A549 treated with Mapracorat at 1 μM for 4 hours (cell line): ENCODE results near the gene OR4K14. TPM values are rescaled to one million over a fixed set of nuclear protein-coding genes. Genes with fewer than 3 reads are reported as not detected.

ENCODE experiments used
- total RNA-seq: library from RNA; stranded (reverse); fragments of 200-300 nt; extraction: Qiagen RNA extraction; gene quantifications from 5 replicates; pipeline ENCODE4 v1.2.3, GENCODE V29; 2022

OR4K14 gene
- total RNA-seq: not detected in 5 replicates

GRCh38 chr14:20019257-20019865, at the start of gene OR4K14:
Gene OR4K14, minus strand, starts transcription at chr14:20019307. Its CDS starts 4,114 bp downstream, at chr14:20015193.

DNA sequence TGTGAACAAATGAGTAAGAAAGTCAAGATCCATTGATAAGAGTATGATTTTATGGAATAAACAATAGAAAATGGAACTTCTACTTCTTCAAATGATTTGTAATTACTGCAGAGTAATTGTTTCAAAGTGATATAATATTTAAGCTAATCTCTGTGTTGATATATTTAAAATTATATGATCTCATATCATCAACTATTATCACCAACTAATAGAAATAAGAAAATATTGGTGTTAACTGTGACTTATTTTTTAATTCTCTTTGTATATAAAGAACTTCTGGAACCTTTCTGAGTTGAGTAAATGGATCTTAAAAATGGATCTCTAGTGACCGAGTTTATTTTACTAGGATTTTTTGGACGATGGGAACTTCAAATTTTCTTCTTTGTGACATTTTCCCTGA, 40.6 kb upstream of the OR4K14 start, which contains the start of gene OR4L1:
Gene OR4L1 (plus strand): TSS at position 301 of the 400 bp plus-strand sequence. CDS start 0 bp downstream, at position 301.

GRCh38 chr14:20035938-20036337, 16.8 kb upstream of the OR4K14 start, which contains the start of gene OR4K13:
Gene OR4K13, minus strand, starts transcription at chr14:20036038. Its CDS starts 1,280 bp downstream, at chr14:20034758.

DNA sequence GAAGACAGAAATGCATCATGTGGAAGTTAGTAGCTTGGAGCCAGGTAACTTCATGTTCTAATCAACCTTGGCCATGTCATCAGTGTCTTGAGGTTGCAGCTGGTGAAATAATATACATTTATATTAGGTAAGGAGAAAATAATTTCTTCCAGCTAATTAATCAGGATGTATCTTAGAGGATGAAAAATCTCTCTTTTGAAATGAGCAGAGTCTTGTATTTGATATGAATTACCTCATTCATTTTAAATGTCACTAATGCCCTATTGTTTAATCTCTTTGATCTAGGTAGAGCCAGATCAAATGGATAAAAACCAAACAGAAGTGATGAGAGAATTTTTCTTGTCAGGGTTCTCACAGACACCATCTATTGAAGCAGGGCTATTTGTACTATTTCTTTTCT, 17.2 kb downstream of the OR4K14 start, which contains the start of gene OR4Q2:
Gene OR4Q2 (plus strand): TSS at position 301 of the 400 bp plus-strand sequence.

GRCh38 chr14:19975291-19975690, 43.8 kb downstream of the OR4K14 start, which contains the start of gene OR4K15:
Gene OR4K15, plus strand, starts transcription at chr14:19975591. Its CDS starts 0 bp downstream, at chr14:19975591.

Other genes starting within 250 kb of the OR4K14 start
- gene OR4M1, start 245.8 kb downstream of the OR4K14 start, total RNA-seq: not detected in 5 replicates
- gene OR4N2, start 215.5 kb downstream of the OR4K14 start, total RNA-seq: not detected in 5 replicates
- gene OR4K2, start 144.2 kb downstream of the OR4K14 start, total RNA-seq: not detected in 5 replicates
- not detected in 5 replicates for gene OR4K5, start 98.7 kb downstream of the OR4K14 start, total RNA-seq
- not detected in 5 replicates for gene OR4K1, start 88.4 kb downstream of the OR4K14 start, total RNA-seq
- not detected in 5 replicates for gene OR4K15, start 43.7 kb downstream of the OR4K14 start, total RNA-seq
- gene OR4Q2, start 17.1 kb downstream of the OR4K14 start, total RNA-seq: not detected in 5 replicates
- not detected in 5 replicates for gene OR4K13, start 16.7 kb upstream of the OR4K14 start, total RNA-seq
- not detected in 5 replicates for gene OR4L1, start 40.7 kb upstream of the OR4K14 start, total RNA-seq
- gene OR4K17, start 91.4 kb upstream of the OR4K14 start, total RNA-seq: not detected in 5 replicates
- gene OR4N5, start 119.5 kb upstream of the OR4K14 start, total RNA-seq: not detected in 5 replicates
- gene OR11G2, start 171.6 kb upstream of the OR4K14 start, total RNA-seq: not detected in 5 replicates
- not detected in 5 replicates for gene OR11H6, start 204.4 kb upstream of the OR4K14 start, total RNA-seq
- not detected in 5 replicates for gene OR11H7, start 209.7 kb upstream of the OR4K14 start, total RNA-seq
- gene OR11H4, start 220.0 kb upstream of the OR4K14 start, total RNA-seq: not detected in 5 replicates